H1 (cell line): ENCODE measurements around the gene TBC1D22A. TPM values are rescaled to one million over a fixed set of nuclear protein-coding genes. Genes with fewer than 3 reads are reported as not detected.

Experiments used
- CTBP2 ChIP-seq: IDR thresholded peaks from 2 replicates; pipeline ENCODE4 v1.7.0; 2011; ENCODE audit warnings: borderline replicate concordance, mild to moderate bottlenecking, moderate library complexity, mixed read lengths, low read length; ENCODE audit not compliant: insufficient read depth, insufficient read length
- EGR1 ChIP-seq: IDR thresholded peaks from 2 replicates; pipeline ENCODE4 v1.6.1; 2011; ENCODE audit warnings: low read depth, low read length, borderline replicate concordance
- PHF8 ChIP-seq: fragments of 200-600 bp; sonication (generic); conservative IDR thresholded peaks from 2 replicates; pipeline ENCODE4 v1.7.1; 2012; ENCODE audit warnings: low read depth, mild to moderate bottlenecking, inconsistent platforms, low read length, moderate library complexity
- SIX5 ChIP-seq: IDR thresholded peaks from 2 replicates; pipeline ENCODE4 v1.6.1; 2011; ENCODE audit warnings: mild to moderate bottlenecking, low read depth, low read length
- SUZ12 ChIP-seq: fragments of 200-600 bp; sonication (generic); IDR thresholded peaks from 2 replicates; pipeline ENCODE4 v1.6.1; 2012; ENCODE audit warnings: mild to moderate bottlenecking, inconsistent platforms, low read length, moderate library complexity, mixed read lengths
- polyA plus RNA-seq, 7 experiments: library from polyadenylated mRNA; depleted of rRNA in 3 of 7; stranded (reverse) in 5 of 7; unstranded in 2 of 7; fragments of >200 nt in 5 of 7; fragments of 200-250 nt in 2 of 7; gene quantifications; 1 replicate in 5 of 7; 2 replicates in 1 of 7; 4 replicates in 1 of 7; pipeline versions ENCODE4 v1.2.1 to v1.2.3, GENCODE V29; 2011 to 2013; ENCODE audit warnings: missing spikeins in 2 of 7, mixed read lengths in 2 of 7
- total RNA-seq: library from RNA; stranded (reverse); fragmentation: NEBNext Ultra II Directional; extraction: Animal tissue kit (Norgen Biotek cat#: 25700); gene quantifications from 2 replicates; pipeline ENCODE4 v1.2.1, GENCODE V29; 2021
- TF ChIP-seq, protein P1 (sequence below), 3 experiments: IDR thresholded peaks; 1 replicate in 2 of 3; 2 replicates in 1 of 3; pipeline versions ENCODE4 v1.5.1 to v1.6.1; 2011; ENCODE audit warnings: low read length in 3 of 3, mild to moderate bottlenecking in 3 of 3, inconsistent platforms in 2 of 3, low read depth in 1 of 3, moderate library complexity in 1 of 3; ENCODE audit not compliant: insufficient read depth in 1 of 3; ENCODE audit errors: control extremely low read depth in 1 of 3
- TF ChIP-seq, protein P2 (sequence below): fragments of 300-600 bp; sonication (generic); IDR thresholded peaks from 2 replicates; pipeline ENCODE4 v1.7.1; 2012; ENCODE audit warnings: low read length, moderate library complexity, mild to moderate bottlenecking, inconsistent platforms; ENCODE audit not compliant: insufficient replicate concordance

Gene TBC1D22A
- total and polyA plus RNA-seq, 2 of the 8 experiments (the other 6 are each of a cell fraction or from before 2014, with no cell fraction given): 11.9 to 18.4 TPM

DNA sequence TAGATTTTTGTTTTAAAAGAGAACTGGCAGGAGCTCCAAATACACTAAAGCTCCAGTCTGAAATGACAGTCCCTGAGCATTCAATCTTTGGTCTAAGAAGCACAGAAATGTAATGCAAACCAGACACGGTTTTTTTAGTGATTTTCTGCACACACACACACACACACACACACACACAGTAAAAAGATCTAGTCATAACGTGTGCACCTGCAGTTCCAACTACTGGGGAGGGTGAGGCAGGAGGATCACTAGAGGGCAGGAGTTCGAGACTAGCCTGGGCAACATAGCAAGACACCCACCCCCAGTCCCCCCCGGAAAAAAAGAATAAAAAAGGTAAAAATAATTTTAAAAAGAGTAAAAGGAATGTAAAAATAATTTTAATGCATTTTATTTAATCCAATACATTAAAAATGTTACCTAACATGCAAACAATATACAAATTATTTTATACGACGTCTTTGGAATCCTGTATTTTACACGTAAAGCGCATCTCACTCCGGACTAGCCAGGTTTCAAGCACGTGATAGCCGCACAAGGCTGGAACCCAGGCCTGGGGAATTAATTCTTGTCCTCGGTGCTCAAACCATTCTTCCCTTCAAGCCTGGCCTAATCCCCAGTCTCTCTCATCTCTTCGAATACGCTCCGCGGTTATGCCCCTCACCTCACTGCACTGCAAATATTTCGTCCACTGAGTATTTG is 762 bp upstream of the TBC1D22A start (continued):
- TF ChIP-seq, protein P1, sequence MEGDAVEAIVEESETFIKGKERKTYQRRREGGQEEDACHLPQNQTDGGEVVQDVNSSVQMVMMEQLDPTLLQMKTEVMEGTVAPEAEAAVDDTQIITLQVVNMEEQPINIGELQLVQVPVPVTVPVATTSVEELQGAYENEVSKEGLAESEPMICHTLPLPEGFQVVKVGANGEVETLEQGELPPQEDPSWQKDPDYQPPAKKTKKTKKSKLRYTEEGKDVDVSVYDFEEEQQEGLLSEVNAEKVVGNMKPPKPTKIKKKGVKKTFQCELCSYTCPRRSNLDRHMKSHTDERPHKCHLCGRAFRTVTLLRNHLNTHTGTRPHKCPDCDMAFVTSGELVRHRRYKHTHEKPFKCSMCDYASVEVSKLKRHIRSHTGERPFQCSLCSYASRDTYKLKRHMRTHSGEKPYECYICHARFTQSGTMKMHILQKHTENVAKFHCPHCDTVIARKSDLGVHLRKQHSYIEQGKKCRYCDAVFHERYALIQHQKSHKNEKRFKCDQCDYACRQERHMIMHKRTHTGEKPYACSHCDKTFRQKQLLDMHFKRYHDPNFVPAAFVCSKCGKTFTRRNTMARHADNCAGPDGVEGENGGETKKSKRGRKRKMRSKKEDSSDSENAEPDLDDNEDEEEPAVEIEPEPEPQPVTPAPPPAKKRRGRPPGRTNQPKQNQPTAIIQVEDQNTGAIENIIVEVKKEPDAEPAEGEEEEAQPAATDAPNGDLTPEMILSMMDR (IDR thresholded peaks at IDR 0.05; ENCODE audit: control extremely low read depth in 1 of 3, insufficient read depth in 1 of 3, low read depth in 1 of 3, low read length in 3 of 3): no peak
- no peak for TF ChIP-seq SUZ12
- no peak for TF ChIP-seq CTBP2
- TF ChIP-seq EGR1: no peak
- TF ChIP-seq SIX5: no peak
- no peak for TF ChIP-seq PHF8
- TF ChIP-seq, protein P2, sequence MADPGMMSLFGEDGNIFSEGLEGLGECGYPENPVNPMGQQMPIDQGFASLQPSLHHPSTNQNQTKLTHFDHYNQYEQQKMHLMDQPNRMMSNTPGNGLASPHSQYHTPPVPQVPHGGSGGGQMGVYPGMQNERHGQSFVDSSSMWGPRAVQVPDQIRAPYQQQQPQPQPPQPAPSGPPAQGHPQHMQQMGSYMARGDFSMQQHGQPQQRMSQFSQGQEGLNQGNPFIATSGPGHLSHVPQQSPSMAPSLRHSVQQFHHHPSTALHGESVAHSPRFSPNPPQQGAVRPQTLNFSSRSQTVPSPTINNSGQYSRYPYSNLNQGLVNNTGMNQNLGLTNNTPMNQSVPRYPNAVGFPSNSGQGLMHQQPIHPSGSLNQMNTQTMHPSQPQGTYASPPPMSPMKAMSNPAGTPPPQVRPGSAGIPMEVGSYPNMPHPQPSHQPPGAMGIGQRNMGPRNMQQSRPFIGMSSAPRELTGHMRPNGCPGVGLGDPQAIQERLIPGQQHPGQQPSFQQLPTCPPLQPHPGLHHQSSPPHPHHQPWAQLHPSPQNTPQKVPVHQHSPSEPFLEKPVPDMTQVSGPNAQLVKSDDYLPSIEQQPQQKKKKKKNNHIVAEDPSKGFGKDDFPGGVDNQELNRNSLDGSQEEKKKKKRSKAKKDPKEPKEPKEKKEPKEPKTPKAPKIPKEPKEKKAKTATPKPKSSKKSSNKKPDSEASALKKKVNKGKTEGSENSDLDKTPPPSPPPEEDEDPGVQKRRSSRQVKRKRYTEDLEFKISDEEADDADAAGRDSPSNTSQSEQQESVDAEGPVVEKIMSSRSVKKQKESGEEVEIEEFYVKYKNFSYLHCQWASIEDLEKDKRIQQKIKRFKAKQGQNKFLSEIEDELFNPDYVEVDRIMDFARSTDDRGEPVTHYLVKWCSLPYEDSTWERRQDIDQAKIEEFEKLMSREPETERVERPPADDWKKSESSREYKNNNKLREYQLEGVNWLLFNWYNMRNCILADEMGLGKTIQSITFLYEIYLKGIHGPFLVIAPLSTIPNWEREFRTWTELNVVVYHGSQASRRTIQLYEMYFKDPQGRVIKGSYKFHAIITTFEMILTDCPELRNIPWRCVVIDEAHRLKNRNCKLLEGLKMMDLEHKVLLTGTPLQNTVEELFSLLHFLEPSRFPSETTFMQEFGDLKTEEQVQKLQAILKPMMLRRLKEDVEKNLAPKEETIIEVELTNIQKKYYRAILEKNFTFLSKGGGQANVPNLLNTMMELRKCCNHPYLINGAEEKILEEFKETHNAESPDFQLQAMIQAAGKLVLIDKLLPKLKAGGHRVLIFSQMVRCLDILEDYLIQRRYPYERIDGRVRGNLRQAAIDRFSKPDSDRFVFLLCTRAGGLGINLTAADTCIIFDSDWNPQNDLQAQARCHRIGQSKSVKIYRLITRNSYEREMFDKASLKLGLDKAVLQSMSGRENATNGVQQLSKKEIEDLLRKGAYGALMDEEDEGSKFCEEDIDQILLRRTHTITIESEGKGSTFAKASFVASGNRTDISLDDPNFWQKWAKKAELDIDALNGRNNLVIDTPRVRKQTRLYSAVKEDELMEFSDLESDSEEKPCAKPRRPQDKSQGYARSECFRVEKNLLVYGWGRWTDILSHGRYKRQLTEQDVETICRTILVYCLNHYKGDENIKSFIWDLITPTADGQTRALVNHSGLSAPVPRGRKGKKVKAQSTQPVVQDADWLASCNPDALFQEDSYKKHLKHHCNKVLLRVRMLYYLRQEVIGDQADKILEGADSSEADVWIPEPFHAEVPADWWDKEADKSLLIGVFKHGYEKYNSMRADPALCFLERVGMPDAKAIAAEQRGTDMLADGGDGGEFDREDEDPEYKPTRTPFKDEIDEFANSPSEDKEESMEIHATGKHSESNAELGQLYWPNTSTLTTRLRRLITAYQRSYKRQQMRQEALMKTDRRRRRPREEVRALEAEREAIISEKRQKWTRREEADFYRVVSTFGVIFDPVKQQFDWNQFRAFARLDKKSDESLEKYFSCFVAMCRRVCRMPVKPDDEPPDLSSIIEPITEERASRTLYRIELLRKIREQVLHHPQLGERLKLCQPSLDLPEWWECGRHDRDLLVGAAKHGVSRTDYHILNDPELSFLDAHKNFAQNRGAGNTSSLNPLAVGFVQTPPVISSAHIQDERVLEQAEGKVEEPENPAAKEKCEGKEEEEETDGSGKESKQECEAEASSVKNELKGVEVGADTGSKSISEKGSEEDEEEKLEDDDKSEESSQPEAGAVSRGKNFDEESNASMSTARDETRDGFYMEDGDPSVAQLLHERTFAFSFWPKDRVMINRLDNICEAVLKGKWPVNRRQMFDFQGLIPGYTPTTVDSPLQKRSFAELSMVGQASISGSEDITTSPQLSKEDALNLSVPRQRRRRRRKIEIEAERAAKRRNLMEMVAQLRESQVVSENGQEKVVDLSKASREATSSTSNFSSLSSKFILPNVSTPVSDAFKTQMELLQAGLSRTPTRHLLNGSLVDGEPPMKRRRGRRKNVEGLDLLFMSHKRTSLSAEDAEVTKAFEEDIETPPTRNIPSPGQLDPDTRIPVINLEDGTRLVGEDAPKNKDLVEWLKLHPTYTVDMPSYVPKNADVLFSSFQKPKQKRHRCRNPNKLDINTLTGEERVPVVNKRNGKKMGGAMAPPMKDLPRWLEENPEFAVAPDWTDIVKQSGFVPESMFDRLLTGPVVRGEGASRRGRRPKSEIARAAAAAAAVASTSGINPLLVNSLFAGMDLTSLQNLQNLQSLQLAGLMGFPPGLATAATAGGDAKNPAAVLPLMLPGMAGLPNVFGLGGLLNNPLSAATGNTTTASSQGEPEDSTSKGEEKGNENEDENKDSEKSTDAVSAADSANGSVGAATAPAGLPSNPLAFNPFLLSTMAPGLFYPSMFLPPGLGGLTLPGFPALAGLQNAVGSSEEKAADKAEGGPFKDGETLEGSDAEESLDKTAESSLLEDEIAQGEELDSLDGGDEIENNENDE: no peak
